HepG2 (cell line): ENCODE measurements around the gene TUBB. TPM values are rescaled to one million over a fixed set of nuclear protein-coding genes. Genes with fewer than 3 reads are reported as not detected.

Experiments
- ATAC-seq: fragments of 200-7000 bp; cut with Tn5 transposase; 3 replicates; pipeline ENCODE4 v1.9.1; 2020; ENCODE audit warnings: mild to moderate bottlenecking, moderate library complexity
- BruUV-seq: library from RNA; stranded (reverse); fragments of 400-500 nt; replicated peaks from 2 replicates; lab custom pipeline; 2021; lab: Mats Ljungman, UMichigan
- CTCF ChIA-PET: fragments of 300-600 bp; formaldehyde crosslinking; extraction: SDS; loops from one replicate; lab custom pipeline; 2021; ENCODE audit warnings: low total read pairs, inconsistent platforms, low intra/inter-chr PET ratio; lab: Yijun Ruan, JAX
- POLR2A ChIA-PET: fragments of 350-600 bp; sonication (Branson Sonifier 250); formaldehyde crosslinking; loops from one replicate; lab custom pipeline; 2020; ENCODE audit warnings: antibody characterized with exemption, inconsistent platforms; lab: Yijun Ruan, JAX
- DNase-seq: peaks from one replicate; pipeline ENCODE4 v3.0.0-alpha.2; 2015; ENCODE audit warnings: low spot score
- FAIRE-seq: peaks from 3 replicates; lab custom pipeline; 2011; peaks lifted over from hg19 to GRCh38; lab: Jason Lieb, UNC
- H2AFZ ChIP-seq: one replicate; pipeline ENCODE4 v1.6.1; 2011; ENCODE audit warnings: low read length, inconsistent platforms
- H3K27ac ChIP-seq: fragments of 300-600 bp; 3 replicates; pipeline ENCODE4 v1.8.0; 2011; ENCODE audit warnings: mixed run types, mild to moderate bottlenecking, mixed read lengths, low read length, inconsistent platforms; ENCODE audit not compliant: insufficient read depth; ENCODE audit errors: extremely low read length
- H3K27me3 ChIP-seq, 2 experiments: fragments of 200-600 bp in 1 of 2; 2 replicates in 1 of 2; 3 replicates in 1 of 2; pipeline versions ENCODE4 v1.6.0 to v1.8.0; 2011; ENCODE audit warnings: low read length in 2 of 2, mild to moderate bottlenecking in 2 of 2, moderate library complexity in 2 of 2, inconsistent platforms in 1 of 2; ENCODE audit not compliant: insufficient read depth in 2 of 2, control insufficient read depth in 1 of 2
- H3K36me3 ChIP-seq, 2 experiments: fragments of 200-600 bp in 1 of 2; replicated peaks in 1 of 2; 2 replicates in 1 of 2; 3 replicates in 1 of 2; pipeline versions ENCODE4 v1.5.1 to v1.8.0; 2011; ENCODE audit warnings: low read length in 2 of 2, inconsistent platforms in 1 of 2; ENCODE audit not compliant: insufficient read depth in 2 of 2, control insufficient read depth in 1 of 2
- H3K4me1 ChIP-seq: 2 replicates; pipeline ENCODE4 v1.5.1; 2012; ENCODE audit warnings: low read length, inconsistent platforms; ENCODE audit not compliant: insufficient read depth
- H3K4me2 ChIP-seq: 2 replicates; pipeline ENCODE4 v1.6.0; 2011; ENCODE audit warnings: low read depth, low read length, inconsistent platforms
- H3K4me3 ChIP-seq, 3 experiments: fragments of 200-600 bp in 1 of 3; sonication (generic), shearing (Covaris generic) in 1 of 3; replicated peaks in 1 of 3; 2 replicates each; pipeline ENCODE4 v1.5.1; 2011 to 2016; ENCODE audit warnings: low read length in 3 of 3, inconsistent platforms in 2 of 3, low read depth in 2 of 3, mild to moderate bottlenecking in 2 of 3, control low read depth in 1 of 3, mixed read lengths in 1 of 3; ENCODE audit not compliant: insufficient read depth in 1 of 3
- H3K79me2 ChIP-seq: one replicate; pipeline ENCODE4 v1.6.1; 2011; ENCODE audit warnings: low read length, inconsistent platforms; ENCODE audit not compliant: insufficient read depth
- H3K9ac ChIP-seq: 2 replicates; pipeline ENCODE4 v1.6.0; 2011; ENCODE audit warnings: mild to moderate bottlenecking, low read depth, low read length, inconsistent platforms; ENCODE audit not compliant: insufficient read depth
- H3K9me3 ChIP-seq: 2 replicates; pipeline ENCODE4 v1.5.1; 2012; ENCODE audit warnings: mild to moderate bottlenecking, low read length
- H4K20me1 ChIP-seq: 2 replicates; pipeline ENCODE4 v1.6.0; 2011; ENCODE audit warnings: inconsistent platforms, mild to moderate bottlenecking, low read length, moderate library complexity; ENCODE audit not compliant: insufficient read depth
- AHR ChIP-seq: IDR thresholded peaks from 2 replicates; pipeline ENCODE4 v1.6.1; 2018; ENCODE audit warnings: missing genetic modification reagents, missing compliant biosample characterization
- BORCS8-MEF2B ChIP-seq: sonication (generic); formaldehyde crosslinking; IDR thresholded peaks from 2 replicates; pipeline ENCODE4 v1.8.0; 2022; ENCODE audit warnings: mild to moderate bottlenecking, missing genetic modification reagents
- HNF4A ChIP-seq: sonication (generic); formaldehyde crosslinking; IDR thresholded peaks from 2 replicates; pipeline ENCODE4 v1.4.0; 2020; ENCODE audit warnings: missing genetic modification reagents
- MYC ChIP-seq: sonication (generic); formaldehyde crosslinking; IDR thresholded peaks from 2 replicates; pipeline ENCODE4 v1.9.0; 2021; ENCODE audit warnings: missing genetic modification reagents, borderline replicate concordance
- SPEN ChIP-seq: sonication (generic); formaldehyde crosslinking; IDR thresholded peaks from 2 replicates; pipeline ENCODE4 v1.5.1; 2020; ENCODE audit warnings: low read depth, mild to moderate bottlenecking, missing genetic modification reagents
- ZBTB3 ChIP-seq: sonication (generic); formaldehyde crosslinking; IDR thresholded peaks from 2 replicates; pipeline ENCODE4 v1.4.0; 2020; ENCODE audit warnings: low read depth, mild to moderate bottlenecking, moderate library complexity, missing genetic modification reagents, borderline replicate concordance
- ZNF180 ChIP-seq: sonication (generic); formaldehyde crosslinking; IDR thresholded peaks from 2 replicates; pipeline ENCODE4 v1.4.0; 2020; ENCODE audit warnings: low read depth, missing genetic modification reagents, borderline replicate concordance
- ZNF282 ChIP-seq: fragments of 450-650 bp; IDR thresholded peaks from 2 replicates; pipeline ENCODE4 v1.6.1; 2018; ENCODE audit not compliant: partially characterized antibody
- ZNF556 ChIP-seq: sonication (generic); formaldehyde crosslinking; IDR thresholded peaks from 2 replicates; pipeline ENCODE4 v1.4.0; 2020; ENCODE audit warnings: mild to moderate bottlenecking, missing genetic modification reagents, borderline replicate concordance
- WGBS: methylation state at CpG from one replicate; pipeline ENCODE4 v1.1.6; 2017; ENCODE audit warnings: low lambda C conversion rate; 5-methylcytosine and 5-hydroxymethylcytosine counted together
- in situ Hi-C: cut with HindIII; loops from 2 replicates; pipeline ENCODE4 v1.10.0; 2017; ENCODE audit warnings: low pct_unique_long_range_greater_than_20kb; ENCODE audit not compliant: extremely low pct_ligation_motif_present
- intact Hi-C: fragments of 100-400 bp; cut with micrococcal nuclease; formaldehyde crosslinking; loops from one replicate; pipeline ENCODE4 v1.10.0; 2022; ENCODE audit not compliant: unreplicated experiment
- polyA plus RNA-seq, 8 experiments: library from polyadenylated mRNA; depleted of rRNA in 3 of 8; stranded (reverse) in 7 of 8; unstranded in 1 of 8; fragments of >200 nt; fragmentation: Illumina TruSeq in 4 of 8; extraction: Trizol in 4 of 8; gene quantifications; 2 replicates each; pipeline versions ENCODE4 v1.2.1 to v1.2.3, GENCODE V29; 2011 to 2016; ENCODE audit warnings: low read depth in 4 of 8, missing spikeins in 1 of 8, mixed read lengths in 1 of 8; ENCODE audit not compliant: insufficient read depth in 1 of 8
- total RNA-seq, 5 experiments: library from RNA; depleted of rRNA; stranded (reverse); fragments of >200 nt; fragmentation: Illumina TruSeq; extraction: Trizol; gene quantifications; 2 replicates each; pipeline ENCODE4 v1.2.3, GENCODE V29; 2016; ENCODE audit warnings: low read depth in 1 of 5
- TF ChIP-seq, protein P1 (sequence below), 2 experiments: IDR thresholded peaks; 2 replicates each; pipeline ENCODE4 v1.6.1; 2011 to 2012; ENCODE audit warnings: low read length in 2 of 2, borderline replicate concordance in 1 of 2, low read depth in 1 of 2, mild to moderate bottlenecking in 1 of 2, moderate library complexity in 1 of 2
- TF ChIP-seq, protein P2 (sequence below): sonication (generic); formaldehyde crosslinking; IDR thresholded peaks from 2 replicates; pipeline ENCODE4 v1.4.0; 2020; ENCODE audit warnings: missing genetic modification reagents, borderline replicate concordance
- TF ChIP-seq, protein P3 (sequence below): sonication (generic); formaldehyde crosslinking; IDR thresholded peaks from 2 replicates; pipeline ENCODE4; 2020; ENCODE audit warnings: missing genetic modification reagents, mild to moderate bottlenecking, borderline replicate concordance

Gene TUBB
- total and polyA plus RNA-seq, 2 of the 13 experiments (the other 11 are each of a cell fraction or from before 2014, with no cell fraction given), result 911 to 1,163 TPM

DNA sequence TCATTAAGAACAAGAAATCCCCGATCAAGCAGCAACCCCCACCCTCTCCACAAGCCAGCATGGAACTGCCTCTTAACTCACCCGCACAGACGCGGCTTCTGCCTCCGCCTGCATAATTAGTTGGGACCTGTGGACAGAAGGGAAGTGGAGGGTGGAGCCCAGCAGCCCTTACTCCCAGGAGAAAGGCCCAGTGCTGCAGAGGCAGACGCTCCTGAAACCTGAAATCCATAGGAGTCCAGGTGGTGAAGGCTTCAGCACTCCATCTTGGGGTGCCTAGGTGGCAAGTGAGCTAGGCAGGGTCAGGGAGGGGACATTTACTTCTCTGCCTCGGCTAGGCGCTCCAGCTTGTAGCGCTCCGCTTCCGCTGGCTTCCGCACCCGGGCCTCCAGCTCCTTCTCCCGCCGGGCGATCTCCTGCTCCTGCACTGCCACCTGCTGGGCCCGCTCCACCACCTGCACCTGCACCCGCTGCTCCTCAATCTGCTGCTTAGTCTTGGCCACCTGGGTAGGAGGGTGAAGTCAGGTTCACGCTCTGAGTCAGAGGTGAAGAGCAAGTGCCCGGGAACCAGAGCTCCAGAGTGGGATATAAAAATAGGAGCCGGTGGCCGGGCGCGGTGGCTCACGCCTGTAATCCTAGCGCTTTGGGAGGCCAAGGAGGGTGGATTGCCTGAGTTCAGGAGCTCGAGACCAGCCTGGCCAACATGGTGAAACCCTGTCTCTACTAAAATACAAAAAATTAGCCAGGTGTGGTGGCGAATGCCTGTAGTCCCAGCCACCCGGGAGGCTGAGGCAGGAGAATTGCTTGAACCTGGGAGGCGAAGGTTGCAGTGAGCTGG lies 10.7 kb downstream of the TUBB start:
- no peaks in the 10 kb centered on the region for H3K9me3 ChIP-seq
- peaks cover 1% of the 10 kb centered on the region; the same call in 1 of the 2 replicates for H4K20me1 ChIP-seq
- peak; percentile 76 for ATAC-seq
- H3K79me2 ChIP-seq, result no peaks in the 10 kb centered on the region
- no peak overlapping the region for H3K4me3 ChIP-seq
- peak; percentile 67 for DNase-seq
- BruUV-seq, result no TSS peak
- no peaks in the 10 kb centered on the region for H3K27me3 ChIP-seq
- peaks cover 14 to 49% of the 10 kb centered on the region in 2 experiments for H3K36me3 ChIP-seq
- peak; percentile 56 for FAIRE-seq
- no peak overlapping the region for H3K27ac ChIP-seq
- H3K4me1 ChIP-seq, result peaks cover 28% of the 10 kb centered on the region; the same call in 1 of the 2 replicates
- WGBS, result 80% methylated on average over 30 of the region's 30 CpGs
- CTCF ChIA-PET, result interaction anchor here (0.6 to 2.0 kb wide), 7 partner anchors 9 to 98 kb away, joined by 3 to 5 read pairs (median 4); no protein-coding TSS in a partner anchor
- no peak overlapping the region for H2AFZ ChIP-seq
- in situ Hi-C loops (no loop called here), intact Hi-C loops (no loop called here)
- POLR2A ChIA-PET, result interaction anchor here (0.8 to 2.4 kb wide), 16 partner anchors 9 to 249 kb away, joined by 3 to 20 read pairs (median 5); partner anchors contain the start of genes DHX16, FLOT1, IER3 and TUBB
- H3K4me2 ChIP-seq, result no peak overlapping the region
- no peak overlapping the region for H3K9ac ChIP-seq
- peak; percentile 38; the same call in 1 of the 2 replicates for TF ChIP-seq MYC
- peak; percentile 70; the same call in 1 of the 2 replicates for TF ChIP-seq BORCS8-MEF2B (CRISPR knock-in tag)
- no peak for TF ChIP-seq HNF4A (CRISPR knock-in tag)
- peak; percentile 51; the same call in 1 of the 2 replicates for TF ChIP-seq SPEN
- 0 out of 2 replicates have a peak, but pooled peaks have one; percentile 20 for TF ChIP-seq ZNF556 (CRISPR knock-in tag)
- 0 out of 2 replicates have a peak, but pooled peaks have one; percentile 37 for TF ChIP-seq AHR (CRISPR knock-in tag)
- TF ChIP-seq, protein P1, sequence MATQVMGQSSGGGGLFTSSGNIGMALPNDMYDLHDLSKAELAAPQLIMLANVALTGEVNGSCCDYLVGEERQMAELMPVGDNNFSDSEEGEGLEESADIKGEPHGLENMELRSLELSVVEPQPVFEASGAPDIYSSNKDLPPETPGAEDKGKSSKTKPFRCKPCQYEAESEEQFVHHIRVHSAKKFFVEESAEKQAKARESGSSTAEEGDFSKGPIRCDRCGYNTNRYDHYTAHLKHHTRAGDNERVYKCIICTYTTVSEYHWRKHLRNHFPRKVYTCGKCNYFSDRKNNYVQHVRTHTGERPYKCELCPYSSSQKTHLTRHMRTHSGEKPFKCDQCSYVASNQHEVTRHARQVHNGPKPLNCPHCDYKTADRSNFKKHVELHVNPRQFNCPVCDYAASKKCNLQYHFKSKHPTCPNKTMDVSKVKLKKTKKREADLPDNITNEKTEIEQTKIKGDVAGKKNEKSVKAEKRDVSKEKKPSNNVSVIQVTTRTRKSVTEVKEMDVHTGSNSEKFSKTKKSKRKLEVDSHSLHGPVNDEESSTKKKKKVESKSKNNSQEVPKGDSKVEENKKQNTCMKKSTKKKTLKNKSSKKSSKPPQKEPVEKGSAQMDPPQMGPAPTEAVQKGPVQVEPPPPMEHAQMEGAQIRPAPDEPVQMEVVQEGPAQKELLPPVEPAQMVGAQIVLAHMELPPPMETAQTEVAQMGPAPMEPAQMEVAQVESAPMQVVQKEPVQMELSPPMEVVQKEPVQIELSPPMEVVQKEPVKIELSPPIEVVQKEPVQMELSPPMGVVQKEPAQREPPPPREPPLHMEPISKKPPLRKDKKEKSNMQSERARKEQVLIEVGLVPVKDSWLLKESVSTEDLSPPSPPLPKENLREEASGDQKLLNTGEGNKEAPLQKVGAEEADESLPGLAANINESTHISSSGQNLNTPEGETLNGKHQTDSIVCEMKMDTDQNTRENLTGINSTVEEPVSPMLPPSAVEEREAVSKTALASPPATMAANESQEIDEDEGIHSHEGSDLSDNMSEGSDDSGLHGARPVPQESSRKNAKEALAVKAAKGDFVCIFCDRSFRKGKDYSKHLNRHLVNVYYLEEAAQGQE (IDR thresholded peaks at IDR 0.05; ENCODE audit: borderline replicate concordance in 1 of 2, low read depth in 1 of 2, low read length in 2 of 2), result no peak
- TF ChIP-seq ZNF180 (CRISPR knock-in tag), result no peak
- TF ChIP-seq, protein P2, sequence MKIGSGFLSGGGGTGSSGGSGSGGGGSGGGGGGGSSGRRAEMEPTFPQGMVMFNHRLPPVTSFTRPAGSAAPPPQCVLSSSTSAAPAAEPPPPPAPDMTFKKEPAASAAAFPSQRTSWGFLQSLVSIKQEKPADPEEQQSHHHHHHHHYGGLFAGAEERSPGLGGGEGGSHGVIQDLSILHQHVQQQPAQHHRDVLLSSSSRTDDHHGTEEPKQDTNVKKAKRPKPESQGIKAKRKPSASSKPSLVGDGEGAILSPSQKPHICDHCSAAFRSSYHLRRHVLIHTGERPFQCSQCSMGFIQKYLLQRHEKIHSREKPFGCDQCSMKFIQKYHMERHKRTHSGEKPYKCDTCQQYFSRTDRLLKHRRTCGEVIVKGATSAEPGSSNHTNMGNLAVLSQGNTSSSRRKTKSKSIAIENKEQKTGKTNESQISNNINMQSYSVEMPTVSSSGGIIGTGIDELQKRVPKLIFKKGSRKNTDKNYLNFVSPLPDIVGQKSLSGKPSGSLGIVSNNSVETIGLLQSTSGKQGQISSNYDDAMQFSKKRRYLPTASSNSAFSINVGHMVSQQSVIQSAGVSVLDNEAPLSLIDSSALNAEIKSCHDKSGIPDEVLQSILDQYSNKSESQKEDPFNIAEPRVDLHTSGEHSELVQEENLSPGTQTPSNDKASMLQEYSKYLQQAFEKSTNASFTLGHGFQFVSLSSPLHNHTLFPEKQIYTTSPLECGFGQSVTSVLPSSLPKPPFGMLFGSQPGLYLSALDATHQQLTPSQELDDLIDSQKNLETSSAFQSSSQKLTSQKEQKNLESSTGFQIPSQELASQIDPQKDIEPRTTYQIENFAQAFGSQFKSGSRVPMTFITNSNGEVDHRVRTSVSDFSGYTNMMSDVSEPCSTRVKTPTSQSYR, result peak; percentile 27; the same call in 1 of the 2 replicates
- TF ChIP-seq ZBTB3 (CRISPR knock-in tag), result no peak
- TF ChIP-seq, protein P3, sequence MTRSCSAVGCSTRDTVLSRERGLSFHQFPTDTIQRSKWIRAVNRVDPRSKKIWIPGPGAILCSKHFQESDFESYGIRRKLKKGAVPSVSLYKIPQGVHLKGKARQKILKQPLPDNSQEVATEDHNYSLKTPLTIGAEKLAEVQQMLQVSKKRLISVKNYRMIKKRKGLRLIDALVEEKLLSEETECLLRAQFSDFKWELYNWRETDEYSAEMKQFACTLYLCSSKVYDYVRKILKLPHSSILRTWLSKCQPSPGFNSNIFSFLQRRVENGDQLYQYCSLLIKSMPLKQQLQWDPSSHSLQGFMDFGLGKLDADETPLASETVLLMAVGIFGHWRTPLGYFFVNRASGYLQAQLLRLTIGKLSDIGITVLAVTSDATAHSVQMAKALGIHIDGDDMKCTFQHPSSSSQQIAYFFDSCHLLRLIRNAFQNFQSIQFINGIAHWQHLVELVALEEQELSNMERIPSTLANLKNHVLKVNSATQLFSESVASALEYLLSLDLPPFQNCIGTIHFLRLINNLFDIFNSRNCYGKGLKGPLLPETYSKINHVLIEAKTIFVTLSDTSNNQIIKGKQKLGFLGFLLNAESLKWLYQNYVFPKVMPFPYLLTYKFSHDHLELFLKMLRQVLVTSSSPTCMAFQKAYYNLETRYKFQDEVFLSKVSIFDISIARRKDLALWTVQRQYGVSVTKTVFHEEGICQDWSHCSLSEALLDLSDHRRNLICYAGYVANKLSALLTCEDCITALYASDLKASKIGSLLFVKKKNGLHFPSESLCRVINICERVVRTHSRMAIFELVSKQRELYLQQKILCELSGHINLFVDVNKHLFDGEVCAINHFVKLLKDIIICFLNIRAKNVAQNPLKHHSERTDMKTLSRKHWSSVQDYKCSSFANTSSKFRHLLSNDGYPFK (CRISPR knock-in tag), result 0 out of 2 replicates have a peak, but pooled peaks have one; percentile 24
- no peak for TF ChIP-seq ZNF282
